Body of pancreas (tissue), 4 donors: ENCODE data around the gene DGLUCY. TPM values are rescaled to one million over a fixed set of nuclear protein-coding genes. Genes with fewer than 3 reads are reported as not detected.
"Not testable (repeated sequence)": the region's sequence is repeated elsewhere in the genome, so short reads cannot be mapped to it uniquely, and the experiment has no call there.

Source experiments
- ATAC-seq: fragments of 150-250 bp; one replicate; pipeline ENCODE4 v1.9.1; 2016
- DNase-seq, 4 donors: peaks; one replicate each; pipeline ENCODE4 v3.0.0-alpha.2; 2019
- H3K27ac ChIP-seq, 4 donors: fragments of 200-600 bp; sonication (generic); 1 replicate in 3 of 4; 2 replicates in 1 of 4; pipeline versions ENCODE4 v1.5.1 to v1.6.1; 2016 to 2019; ENCODE audit warnings: mild to moderate bottlenecking in 1 of 4, mixed read lengths in 1 of 4, moderate library complexity in 1 of 4
- H3K27me3 ChIP-seq, 2 donors: fragments of 200-600 bp; sonication (generic); one replicate each; pipeline ENCODE4 v1.6.0; 2016; ENCODE audit warnings: mild to moderate bottlenecking in 1 of 2
- H3K36me3 ChIP-seq, 2 donors: fragments of 200-600 bp; sonication (generic); replicated peaks in 1 of 2; 2 replicates each; pipeline ENCODE4 v1.5.1; 2016; ENCODE audit warnings: low read depth in 2 of 2; ENCODE audit not compliant: insufficient read depth in 1 of 2
- H3K4me1 ChIP-seq: fragments of 200-600 bp; sonication (generic); one replicate; pipeline ENCODE4 v1.6.0; 2016
- H3K4me3 ChIP-seq, 2 donors: fragments of 200-600 bp; sonication (generic); 1 replicate in 1 of 2; 2 replicates in 1 of 2; pipeline ENCODE4 v1.5.1; 2016 to 2019
- H3K9me3 ChIP-seq, 3 donors: fragments of 200-600 bp; sonication (generic); 1 replicate in 2 of 3; 2 replicates in 1 of 3; pipeline ENCODE4 v1.5.1; 2016
- POLR2A ChIP-seq, 3 donors: fragments of 450-650 bp; IDR thresholded peaks; one replicate each; pipeline ENCODE4 v1.6.1; 2016; ENCODE audit warnings: antibody characterized with exemption in 3 of 3, mild to moderate bottlenecking in 2 of 3
- WGBS, 2 donors: methylation state at CpG; one replicate each; pipeline ENCODE4 v1.1.5; 2017; 5-methylcytosine and 5-hydroxymethylcytosine counted together
- intact Hi-C: fragments of 100-400 bp; cut with DNase I; formaldehyde crosslinking; loops from one replicate; pipeline ENCODE4 v1.15.1; 2023
- total RNA-seq, 2 donors: library from RNA; depleted of rRNA; stranded (reverse); fragments of >200 nt; gene quantifications; one replicate each; pipeline ENCODE4 v1.1.0, GENCODE V29; 2016
- TF ChIP-seq, protein P1 (sequence below), 7 experiments: fragments of 450-650 bp in 4 of 7; fragments of 200-600 bp in 3 of 7; sonication (generic) in 3 of 7; IDR thresholded peaks; one replicate each; pipeline ENCODE4 v1.5.1; 2016 to 2019; ENCODE audit warnings: antibody characterized with exemption in 7 of 7

The DGLUCY gene
- total RNA-seq, 2 donors from 2014 or later = 30.9 to 77.8 TPM

GRCh38 chr14:91084516-91084915 lies 29.4 kb upstream of the DGLUCY start:
- intact Hi-C loops = no loop called here
- no peaks in the 10 kb centered on the region for H3K9me3 ChIP-seq
- H3K27me3 ChIP-seq = no peaks in the 10 kb centered on the region
- no peak for DNase-seq
- ATAC-seq = no peak
- WGBS, 2 donors = 55 to 72% methylated on average over 2 of the region's 2 CpGs
- H3K36me3 ChIP-seq = no peaks in the 10 kb centered on the region
- TF ChIP-seq POLR2A (IDR thresholded peaks at IDR 0.05) = no peak
- TF ChIP-seq, protein P1, sequence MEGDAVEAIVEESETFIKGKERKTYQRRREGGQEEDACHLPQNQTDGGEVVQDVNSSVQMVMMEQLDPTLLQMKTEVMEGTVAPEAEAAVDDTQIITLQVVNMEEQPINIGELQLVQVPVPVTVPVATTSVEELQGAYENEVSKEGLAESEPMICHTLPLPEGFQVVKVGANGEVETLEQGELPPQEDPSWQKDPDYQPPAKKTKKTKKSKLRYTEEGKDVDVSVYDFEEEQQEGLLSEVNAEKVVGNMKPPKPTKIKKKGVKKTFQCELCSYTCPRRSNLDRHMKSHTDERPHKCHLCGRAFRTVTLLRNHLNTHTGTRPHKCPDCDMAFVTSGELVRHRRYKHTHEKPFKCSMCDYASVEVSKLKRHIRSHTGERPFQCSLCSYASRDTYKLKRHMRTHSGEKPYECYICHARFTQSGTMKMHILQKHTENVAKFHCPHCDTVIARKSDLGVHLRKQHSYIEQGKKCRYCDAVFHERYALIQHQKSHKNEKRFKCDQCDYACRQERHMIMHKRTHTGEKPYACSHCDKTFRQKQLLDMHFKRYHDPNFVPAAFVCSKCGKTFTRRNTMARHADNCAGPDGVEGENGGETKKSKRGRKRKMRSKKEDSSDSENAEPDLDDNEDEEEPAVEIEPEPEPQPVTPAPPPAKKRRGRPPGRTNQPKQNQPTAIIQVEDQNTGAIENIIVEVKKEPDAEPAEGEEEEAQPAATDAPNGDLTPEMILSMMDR (IDR thresholded peaks at IDR 0.05) = no peak
- H3K4me1 ChIP-seq = no peaks in the 10 kb centered on the region
- H3K27ac ChIP-seq = no peak overlapping the region
- no peak overlapping the region for H3K4me3 ChIP-seq

- H3K4me3 ChIP-seq, H3K9me3 ChIP-seq, intact Hi-C loops, H3K36me3 ChIP-seq, H3K4me1 ChIP-seq, H3K27me3 ChIP-seq: not testable (repeated sequence)
- 48 to 50% methylated on average over 5 of the region's 5 CpGs for WGBS, 2 donors
- H3K27ac ChIP-seq = peak overlapping the region; percentile 28 to 68 (median 59)
- TF ChIP-seq POLR2A (IDR thresholded peaks at IDR 0.05) = peak in 1 of 3 donors; percentile 23
- peak; percentile 62 for ATAC-seq
- DNase-seq = peak in 3 of 4 donors; percentile 34 to 51 (median 47)
Measured at GRCh38 chr14:91087470-91087869, 26.4 kb upstream of the DGLUCY start.

DNA sequence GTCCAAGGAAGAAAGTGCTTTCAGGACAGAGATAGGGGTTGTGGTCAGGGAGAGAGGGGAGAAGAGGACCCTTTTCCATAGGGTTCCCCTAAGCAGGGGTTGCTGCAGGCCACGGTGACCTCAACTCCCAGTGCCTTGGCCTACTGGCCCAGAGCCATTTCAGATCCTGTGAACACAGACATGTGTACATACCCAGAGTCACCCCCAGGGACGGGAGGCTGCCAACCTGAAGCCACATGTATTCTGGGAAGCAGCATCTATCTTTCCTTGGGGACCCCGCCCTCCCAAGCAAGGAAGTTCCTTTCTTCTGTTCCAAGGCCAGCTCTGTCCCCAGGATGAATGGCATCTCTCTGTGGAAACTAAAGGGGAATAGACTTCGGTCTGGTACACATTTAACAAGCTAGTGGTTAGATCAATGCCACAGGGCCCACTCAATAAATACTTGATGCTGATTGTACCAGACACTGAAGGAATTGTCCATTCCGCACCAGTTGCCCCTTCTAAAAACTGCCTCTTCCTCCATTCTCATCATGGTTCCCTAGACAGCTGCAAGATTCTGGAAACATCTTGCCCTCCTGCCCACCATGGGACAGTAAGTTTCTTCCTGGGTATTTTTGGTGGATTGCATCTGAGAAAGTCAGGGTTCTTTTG lies 25.2 kb upstream of the DGLUCY start:
- no peaks in the 10 kb centered on the region for H3K36me3 ChIP-seq
- no peaks in the 10 kb centered on the region for H3K27me3 ChIP-seq
- no peak for TF ChIP-seq POLR2A (IDR thresholded peaks at IDR 0.05)
- TF ChIP-seq, protein P1 (IDR thresholded peaks at IDR 0.05) = no peak
- no peaks in the 10 kb centered on the region for H3K4me1 ChIP-seq
- intact Hi-C loops = no loop called here
- DNase-seq = peak in 3 of 4 donors; percentile 14 to 37 (median 21)
- H3K9me3 ChIP-seq = no peaks in the 10 kb centered on the region
- no peak overlapping the region for H3K27ac ChIP-seq
- 69 to 71% methylated on average over 2 to 5 of the region's 5 CpGs for WGBS, 2 donors
- no peak for ATAC-seq
- no peak overlapping the region for H3K4me3 ChIP-seq

DNA sequence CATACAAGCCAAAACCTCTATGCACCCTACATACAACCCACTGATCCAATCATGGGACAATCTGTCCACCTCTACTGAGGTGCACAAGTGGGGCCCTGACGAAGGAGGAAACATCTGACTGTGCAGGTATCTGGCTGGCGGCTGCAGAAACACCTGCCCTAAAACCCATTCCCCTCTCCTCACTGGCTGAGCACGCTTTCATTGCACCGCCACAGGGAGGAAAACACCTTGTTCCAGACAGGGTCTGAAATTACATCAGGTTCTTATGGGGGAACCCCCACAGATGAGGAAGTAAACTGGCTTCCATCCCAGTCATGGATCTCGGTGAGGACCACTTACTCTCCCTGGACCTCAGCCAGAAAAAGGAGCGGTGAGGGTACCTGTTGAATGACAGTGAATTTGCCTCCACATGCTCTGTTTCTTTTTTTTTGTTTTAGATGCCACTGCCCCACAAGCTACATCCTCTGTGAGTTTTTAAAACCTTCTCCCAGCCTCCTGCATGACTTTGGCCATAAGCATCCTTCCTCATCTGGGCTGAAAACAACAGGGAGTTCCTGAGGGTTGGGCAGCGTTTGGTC lies 23.8 kb upstream of the DGLUCY start:
- no peak for ATAC-seq
- intact Hi-C loops = no loop called here

DNA sequence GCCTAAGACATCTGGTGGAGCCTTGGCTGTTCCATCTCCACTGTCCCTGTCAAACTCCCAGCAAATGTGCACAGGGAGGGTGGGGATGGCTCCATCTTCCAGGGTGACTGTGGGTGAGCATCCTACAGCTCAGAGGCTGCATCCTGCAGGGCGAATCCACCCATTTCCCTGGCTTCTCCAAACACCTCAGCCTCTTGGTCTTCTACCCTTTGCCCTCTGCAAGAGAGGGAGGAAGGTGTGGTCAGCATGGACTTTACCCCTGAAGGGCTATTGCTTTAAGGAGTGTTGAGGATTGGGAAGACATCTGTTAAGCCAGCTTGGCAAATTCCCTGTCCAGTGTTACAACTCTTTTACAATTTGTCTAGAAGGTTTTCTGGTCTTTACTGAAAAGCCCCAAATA lies 23.1 kb upstream of the DGLUCY start:
- no peaks in the 10 kb centered on the region for H3K36me3 ChIP-seq
- DNase-seq = no peak
- TF ChIP-seq POLR2A (IDR thresholded peaks at IDR 0.05) = no peak
- TF ChIP-seq, protein P1 (IDR thresholded peaks at IDR 0.05) = no peak
- H3K9me3 ChIP-seq = no peaks in the 10 kb centered on the region
- no peaks in the 10 kb centered on the region for H3K4me1 ChIP-seq
- H3K27me3 ChIP-seq = no peaks in the 10 kb centered on the region
- 89 to 100% methylated on average over 1 of the region's 1 CpG for WGBS, 2 donors
- H3K4me3 ChIP-seq = no peak overlapping the region
- no peak for ATAC-seq
- intact Hi-C loops = no loop called here
- H3K27ac ChIP-seq = no peak overlapping the region

More for the DNA sequence above, 23.8 kb upstream of the DGLUCY start:
- no peaks in the 10 kb centered on the region for H3K9me3 ChIP-seq
- WGBS, 2 donors = 78 to 86% methylated on average over 6 to 7 of the region's 7 CpGs
- no peaks in the 10 kb centered on the region for H3K27me3 ChIP-seq
- H3K27ac ChIP-seq = no peak overlapping the region
- no peak overlapping the region for H3K4me3 ChIP-seq
- DNase-seq = no peak
- H3K4me1 ChIP-seq = no peaks in the 10 kb centered on the region
- TF ChIP-seq, protein P1 (IDR thresholded peaks at IDR 0.05) = no peak
- TF ChIP-seq POLR2A (IDR thresholded peaks at IDR 0.05) = no peak
- H3K36me3 ChIP-seq = no peaks in the 10 kb centered on the region
